GM10266 (cell line): ENCODE measurements around the gene CPAMD8.

Source experiments
- DNase-seq: peaks from one replicate; pipeline ENCODE4 v3.0.0; 2012; ENCODE audit errors: extremely low spot score
- CTCF ChIP-seq: IDR thresholded peaks from 2 replicates; pipeline ENCODE4 v1.5.1; 2012; ENCODE audit warnings: mild to moderate bottlenecking, low read depth; ENCODE audit not compliant: control insufficient read depth, insufficient read depth; ENCODE audit errors: missing control alignments

The CPAMD8 gene

GRCh38 chr19:16856091-16856490, 170.5 kb downstream of the CPAMD8 start:
- TF ChIP-seq CTCF, result no peak
- no peak for DNase-seq

DNA sequence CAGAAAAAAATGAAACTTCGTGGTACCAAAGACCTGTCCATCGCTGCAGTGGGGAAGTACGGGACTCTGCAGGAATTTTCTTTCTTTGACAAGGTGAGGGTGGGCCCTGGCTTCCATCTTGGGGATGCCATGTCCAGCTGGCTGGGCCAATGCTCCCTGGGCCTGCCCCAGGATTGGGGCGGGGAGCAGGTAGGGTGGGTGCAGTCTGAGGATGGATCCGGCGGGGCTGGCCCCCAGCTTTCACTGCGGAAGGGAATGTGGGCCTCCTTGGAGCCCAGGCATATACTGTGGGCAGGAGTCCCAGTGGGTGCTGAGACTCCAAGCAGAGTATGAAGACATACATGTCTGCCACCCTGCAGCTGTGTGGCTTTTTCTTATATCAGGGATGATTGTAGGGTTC, 173.5 kb downstream of the CPAMD8 start:
- DNase-seq, result no peak
- TF ChIP-seq CTCF, result no peak

- TF ChIP-seq CTCF, result no peak
- no peak for DNase-seq
Measured at GRCh38 chr19:16851031-16851712, 175.4 kb downstream of the CPAMD8 start.

GRCh38 chr19:16850133-16850532, 176.5 kb downstream of the CPAMD8 start:
- no peak for DNase-seq
- no peak for TF ChIP-seq CTCF

DNA sequence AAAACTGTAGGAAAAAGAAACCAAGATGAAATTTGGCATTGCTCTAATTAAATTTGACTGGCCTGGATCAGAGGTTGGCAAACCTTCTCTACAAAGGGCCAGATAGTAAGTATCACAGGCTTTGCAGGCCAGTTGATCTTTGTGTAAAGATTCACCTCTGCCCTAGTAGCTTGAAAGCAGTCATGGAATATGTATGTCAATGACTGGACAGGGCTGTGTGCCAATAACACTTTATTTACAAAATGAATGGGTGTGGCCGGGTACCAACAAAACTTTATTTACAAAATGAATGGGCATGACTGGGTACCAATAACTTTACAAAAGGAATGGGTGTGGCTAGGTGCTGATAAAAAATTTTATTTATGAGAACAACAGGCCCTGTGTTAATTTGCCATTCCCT, 177.4 kb downstream of the CPAMD8 start:
- no peak for DNase-seq
- no peak for TF ChIP-seq CTCF

DNA sequence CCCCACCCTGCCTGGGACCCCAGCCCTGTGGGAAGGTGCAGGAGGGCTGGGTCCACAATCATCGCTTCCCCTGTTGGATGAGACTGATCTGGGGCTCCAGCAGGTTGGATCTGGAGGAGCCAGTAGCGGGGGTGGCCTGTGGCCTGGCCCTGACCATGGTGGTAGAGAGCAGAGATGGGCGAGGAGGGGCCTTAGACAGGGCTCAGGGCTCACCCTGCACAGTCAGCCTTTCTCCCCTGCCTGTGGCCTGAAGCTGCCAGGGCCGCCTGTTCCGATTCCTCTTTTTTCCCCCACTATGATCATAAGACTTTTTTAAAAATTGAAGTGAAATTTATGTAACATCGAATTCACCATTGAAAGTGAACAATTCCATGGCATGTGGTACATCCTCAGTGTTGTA, 179.2 kb downstream of the CPAMD8 start:
- DNase-seq, result no peak
- TF ChIP-seq CTCF, result no peak

DNA sequence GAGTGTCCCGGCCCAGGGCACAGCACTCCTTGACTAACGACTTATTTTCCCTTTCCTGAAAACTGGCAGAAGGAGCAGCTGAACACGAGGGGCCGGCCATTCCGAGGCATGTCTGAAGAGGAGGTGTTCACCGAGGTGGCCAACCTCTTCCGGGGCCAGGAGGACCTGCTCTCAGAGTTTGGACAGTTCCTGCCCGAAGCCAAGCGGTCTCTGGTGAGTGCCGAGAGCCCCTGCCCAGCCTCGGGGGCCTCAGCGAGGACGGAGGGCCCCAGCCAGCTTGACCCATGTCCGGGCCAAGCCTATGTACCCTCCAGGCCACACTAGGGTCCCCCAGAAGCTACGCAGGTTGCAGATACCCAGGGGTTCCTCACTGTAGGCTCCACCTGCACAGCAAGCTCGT, 179.7 kb downstream of the CPAMD8 start:
- DNase-seq, result no peak
- no peak for TF ChIP-seq CTCF
